Smooth muscle cell (in vitro differentiated cells): ENCODE data around the gene ARF5. TPM values are rescaled to one million over a fixed set of nuclear protein-coding genes. Genes with fewer than 3 reads are reported as not detected.

Source experiments
- DNase-seq: peaks from one replicate; lab custom pipeline; 2025; ENCODE audit not compliant: unreplicated experiment; lab: John Stamatoyannopoulos, UW
- H2AFZ ChIP-seq: fragments of 200-600 bp; sonication (generic); 2 replicates; pipeline ENCODE4 v1.6.0; 2016; ENCODE audit warnings: antibody characterized with exemption, low read depth, mild to moderate bottlenecking
- H3F3A ChIP-seq: fragments of 200-600 bp; sonication (generic); 2 replicates; pipeline ENCODE4 v1.6.0; 2017; ENCODE audit warnings: antibody characterized with exemption, low read depth
- H3K27ac ChIP-seq: fragments of 200-600 bp; sonication (generic); 2 replicates; pipeline ENCODE4 v1.5.1; 2016; ENCODE audit warnings: low read depth, mild to moderate bottlenecking
- H3K27me3 ChIP-seq: fragments of 200-600 bp; sonication (generic); 2 replicates; pipeline ENCODE4 v1.6.1; 2016; ENCODE audit warnings: low read depth, mild to moderate bottlenecking
- H3K36me3 ChIP-seq: fragments of 200-600 bp; sonication (generic); 2 replicates; pipeline ENCODE4 v1.5.1; 2016; ENCODE audit warnings: low read depth
- H3K4me1 ChIP-seq: fragments of 200-600 bp; sonication (generic); 2 replicates; pipeline ENCODE4 v1.5.1; 2016; ENCODE audit warnings: low read depth
- H3K4me2 ChIP-seq: fragments of 200-600 bp; sonication (generic); 2 replicates; pipeline ENCODE4 v1.6.0; 2016; ENCODE audit warnings: mild to moderate bottlenecking
- H3K4me3 ChIP-seq: fragments of 200-600 bp; sonication (generic); 2 replicates; pipeline ENCODE4 v1.5.1; 2016; ENCODE audit warnings: mild to moderate bottlenecking
- H3K79me2 ChIP-seq: fragments of 200-600 bp; sonication (generic); 2 replicates; pipeline ENCODE4 v1.6.0; 2016; ENCODE audit warnings: low read depth, mild to moderate bottlenecking
- H3K9ac ChIP-seq: fragments of 200-600 bp; sonication (generic); 2 replicates; pipeline ENCODE4 v1.6.0; 2016; ENCODE audit warnings: low read depth
- H3K9me3 ChIP-seq: fragments of 200-600 bp; sonication (generic); replicated peaks from 2 replicates; pipeline ENCODE4 v1.5.1; 2016; ENCODE audit warnings: low read depth
- H4K20me1 ChIP-seq: fragments of 200-600 bp; sonication (generic); 2 replicates; pipeline ENCODE4 v1.6.0; 2016; ENCODE audit warnings: low read depth
- WGBS: methylation state at CpG from one replicate; pipeline ENCODE4 v1.1.7; 2016; ENCODE audit warnings: low lambda C conversion rate; 5-methylcytosine and 5-hydroxymethylcytosine counted together
- polyA plus RNA-seq: library from polyadenylated mRNA; unstranded; fragments of >200 nt; fragmentation: Nextera tagmentation; extraction: Ambion mirVana; gene quantifications from 2 replicates; pipeline ENCODE4 v1.2.1, GENCODE V29; 2016
- total RNA-seq: library from RNA; depleted of rRNA; stranded (reverse); fragments of >200 nt; gene quantifications from 2 replicates; pipeline ENCODE4 v1.2.3, GENCODE V29; 2014
- TF ChIP-seq, protein P1 (sequence below): fragments of 200-600 bp; sonication (generic); IDR thresholded peaks from 2 replicates; pipeline ENCODE4 v1.5.1; 2017; ENCODE audit warnings: borderline replicate concordance, mild to moderate bottlenecking, antibody characterized with exemption; ENCODE audit not compliant: insufficient read depth, poor library complexity, severe bottlenecking

The ARF5 gene
- total and polyA plus RNA-seq, 2 experiments from 2014 or later, result 196 to 219 TPM

DNA sequence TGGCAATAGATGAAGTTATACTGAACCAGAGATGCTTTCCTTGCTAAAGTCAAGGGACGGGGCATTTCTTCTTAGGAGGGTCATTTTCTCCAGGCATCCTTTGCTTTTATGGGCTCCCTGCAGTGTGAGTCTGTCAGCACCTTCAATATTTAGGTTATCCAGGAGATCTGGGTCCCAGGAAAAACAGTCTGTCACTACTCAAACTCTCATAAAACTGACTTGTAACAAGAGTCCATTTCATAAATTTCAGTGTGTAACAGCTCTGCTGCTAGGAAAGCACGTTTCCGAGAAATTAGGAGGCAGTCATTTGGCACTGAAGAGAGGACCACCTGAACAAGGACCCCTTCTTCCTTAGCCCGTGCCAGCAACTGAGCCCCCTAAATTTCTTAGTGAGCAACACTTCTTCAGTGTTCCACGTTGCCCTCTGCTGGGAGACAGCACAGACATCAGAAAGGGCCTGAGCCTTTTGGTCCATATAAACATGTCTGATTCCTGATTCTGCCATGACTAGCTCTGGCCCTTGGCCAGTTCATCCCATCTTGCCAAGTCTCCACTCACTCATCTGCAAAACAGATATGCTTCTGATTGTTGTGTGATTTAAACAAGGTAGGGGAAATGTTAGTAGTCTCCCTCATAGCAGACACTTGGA is 10.1 kb upstream of the ARF5 start:
- H3K9ac ChIP-seq, result no peak overlapping the region
- H2AFZ ChIP-seq, result no peak overlapping the region
- H3F3A ChIP-seq, result no peaks in the 10 kb centered on the region
- H3K9me3 ChIP-seq, result no peaks in the 10 kb centered on the region
- H3K4me2 ChIP-seq, result no peak overlapping the region
- no peak overlapping the region for H3K27ac ChIP-seq
- peaks cover 41% of the 10 kb centered on the region for H4K20me1 ChIP-seq
- TF ChIP-seq, protein P1, sequence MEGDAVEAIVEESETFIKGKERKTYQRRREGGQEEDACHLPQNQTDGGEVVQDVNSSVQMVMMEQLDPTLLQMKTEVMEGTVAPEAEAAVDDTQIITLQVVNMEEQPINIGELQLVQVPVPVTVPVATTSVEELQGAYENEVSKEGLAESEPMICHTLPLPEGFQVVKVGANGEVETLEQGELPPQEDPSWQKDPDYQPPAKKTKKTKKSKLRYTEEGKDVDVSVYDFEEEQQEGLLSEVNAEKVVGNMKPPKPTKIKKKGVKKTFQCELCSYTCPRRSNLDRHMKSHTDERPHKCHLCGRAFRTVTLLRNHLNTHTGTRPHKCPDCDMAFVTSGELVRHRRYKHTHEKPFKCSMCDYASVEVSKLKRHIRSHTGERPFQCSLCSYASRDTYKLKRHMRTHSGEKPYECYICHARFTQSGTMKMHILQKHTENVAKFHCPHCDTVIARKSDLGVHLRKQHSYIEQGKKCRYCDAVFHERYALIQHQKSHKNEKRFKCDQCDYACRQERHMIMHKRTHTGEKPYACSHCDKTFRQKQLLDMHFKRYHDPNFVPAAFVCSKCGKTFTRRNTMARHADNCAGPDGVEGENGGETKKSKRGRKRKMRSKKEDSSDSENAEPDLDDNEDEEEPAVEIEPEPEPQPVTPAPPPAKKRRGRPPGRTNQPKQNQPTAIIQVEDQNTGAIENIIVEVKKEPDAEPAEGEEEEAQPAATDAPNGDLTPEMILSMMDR, result no peak
- H3K4me3 ChIP-seq, result no peak overlapping the region
- H3K4me1 ChIP-seq, result no peaks in the 10 kb centered on the region
- DNase-seq, result no peak
- WGBS, result 77% methylated on average over 5 of the region's 5 CpGs
- H3K79me2 ChIP-seq, result peaks cover 8% of the 10 kb centered on the region
- no peaks in the 10 kb centered on the region for H3K27me3 ChIP-seq
- no peaks in the 10 kb centered on the region for H3K36me3 ChIP-seq

DNA sequence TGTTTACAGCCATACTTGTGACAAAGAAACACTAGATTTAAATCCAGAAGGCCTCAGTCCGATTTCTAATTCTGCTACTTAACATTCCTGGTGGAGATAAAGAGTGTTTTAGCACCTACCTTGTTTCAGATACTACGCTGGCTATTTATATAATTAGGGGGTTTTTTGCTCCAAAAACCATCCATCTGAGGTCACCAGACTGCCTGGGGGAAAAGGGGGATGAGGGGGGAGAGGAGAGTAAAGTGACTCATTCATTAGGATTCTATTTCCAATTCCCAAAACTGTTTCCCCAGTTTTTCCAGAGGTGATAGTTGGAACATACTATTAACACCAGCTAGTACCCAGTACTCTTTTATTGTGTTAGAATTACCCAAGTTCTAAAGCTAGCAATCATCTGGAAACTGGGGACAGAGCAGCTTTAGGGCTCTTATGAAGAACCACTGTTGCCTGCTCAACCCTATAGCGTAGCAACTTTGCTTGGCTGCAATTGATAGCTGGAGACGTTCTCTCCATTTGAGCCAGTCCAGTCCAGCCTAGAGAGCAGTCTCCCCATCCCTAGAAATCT is 9.4 kb upstream of the ARF5 start:
- Histone ChIP-seq H3K4me1 (peaks cover 3% of the 10 kb centered on the region), H3F3A (no peaks in the 10 kb centered on the region), H3K4me2 (no peak overlapping the region), H4K20me1 (peaks cover 47% of the 10 kb centered on the region), H2AFZ (no peak overlapping the region), H3K79me2 (peaks cover 14% of the 10 kb centered on the region), H3K9me3 (no peaks in the 10 kb centered on the region), H3K36me3 (no peaks in the 10 kb centered on the region), H3K27ac (no peak overlapping the region), H3K4me3 (no peak overlapping the region), H3K27me3 (no peaks in the 10 kb centered on the region), H3K9ac (no peak overlapping the region)
- TF ChIP-seq, protein P1, result no peak
- DNase-seq, result no peak
- whole genome bisulfite sequencing, result 81% methylated on average over 4 of the region's 4 CpGs

DNA sequence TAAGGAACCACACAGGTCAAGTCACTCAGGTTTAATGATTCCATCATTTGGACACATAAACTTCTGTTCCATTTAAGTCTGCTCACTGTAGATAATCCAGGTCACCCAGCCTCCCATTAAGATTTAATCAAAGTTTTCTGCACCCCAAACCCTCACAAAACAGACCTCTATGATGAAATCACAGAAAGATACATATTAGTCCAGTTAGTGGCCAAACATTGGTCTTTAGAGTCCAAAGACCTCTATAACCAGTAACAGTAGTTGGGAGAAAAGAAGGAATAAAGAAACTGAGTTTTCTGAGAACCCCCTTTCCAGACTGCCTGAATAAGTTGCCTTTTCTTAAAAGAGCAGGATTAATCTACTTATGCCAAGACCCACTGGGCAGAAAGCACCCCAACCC is 7.6 kb upstream of the ARF5 start:
- H4K20me1 ChIP-seq, result peaks cover 58% of the 10 kb centered on the region
- H3K79me2 ChIP-seq, result peaks cover 28% of the 10 kb centered on the region

More for the DNA sequence above, 7.6 kb upstream of the ARF5 start:
- Histone ChIP-seq H3K4me2 (no peak overlapping the region), H3K9ac (no peak overlapping the region), H3K9me3 (no peaks in the 10 kb centered on the region), H3K4me3 (no peak overlapping the region), H2AFZ (no peak overlapping the region), H3K27ac (no peak overlapping the region), H3K27me3 (no peaks in the 10 kb centered on the region), H3F3A (no peaks in the 10 kb centered on the region), H3K4me1 (peaks cover 13% of the 10 kb centered on the region), H3K36me3 (no peaks in the 10 kb centered on the region)
- TF ChIP-seq, protein P1, result no peak
- DNase-seq, result no peak
